ENCODE results near the gene OPA3.

The OPA3 gene

DNA sequence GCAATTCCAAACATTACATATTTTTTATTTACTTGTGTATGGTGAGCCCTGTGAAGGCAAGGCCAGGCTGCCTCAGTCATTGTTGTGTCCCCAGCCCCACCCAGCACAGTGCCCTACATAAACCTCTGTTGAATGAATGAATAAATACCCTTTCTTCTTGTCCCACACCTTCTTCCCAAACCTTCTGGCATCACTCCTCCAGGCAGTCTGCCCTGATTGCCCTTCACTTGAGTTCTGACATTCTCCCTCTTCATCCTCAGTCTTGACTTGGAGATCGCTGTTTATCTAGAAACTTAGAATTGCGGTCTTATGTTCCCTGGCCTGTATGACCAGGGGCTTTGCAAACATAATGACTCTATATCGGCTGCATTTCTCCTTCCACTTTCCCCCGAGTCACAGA, 5.2 kb upstream of the OPA3 start:
- no peaks in the 10 kb centered on the region for H3K27me3 ChIP-seq
- no peak for TF ChIP-seq Cebpa-rat (IDR thresholded peaks at IDR 0.05)
- H3K4me3 ChIP-seq, result no peak overlapping the region
- no peaks in the 10 kb centered on the region for H3K36me3 ChIP-seq
- H3K4me2 ChIP-seq, result no peak overlapping the region
- H3K9ac ChIP-seq, result no peak overlapping the region
- H3K27ac ChIP-seq, result no peak overlapping the region
- H3K9me3 ChIP-seq, result no peaks in the 10 kb centered on the region
- no peaks in the 10 kb centered on the region for H4K20me1 ChIP-seq
- H3K4me1 ChIP-seq, result peaks cover 25% of the 10 kb centered on the region

DNA sequence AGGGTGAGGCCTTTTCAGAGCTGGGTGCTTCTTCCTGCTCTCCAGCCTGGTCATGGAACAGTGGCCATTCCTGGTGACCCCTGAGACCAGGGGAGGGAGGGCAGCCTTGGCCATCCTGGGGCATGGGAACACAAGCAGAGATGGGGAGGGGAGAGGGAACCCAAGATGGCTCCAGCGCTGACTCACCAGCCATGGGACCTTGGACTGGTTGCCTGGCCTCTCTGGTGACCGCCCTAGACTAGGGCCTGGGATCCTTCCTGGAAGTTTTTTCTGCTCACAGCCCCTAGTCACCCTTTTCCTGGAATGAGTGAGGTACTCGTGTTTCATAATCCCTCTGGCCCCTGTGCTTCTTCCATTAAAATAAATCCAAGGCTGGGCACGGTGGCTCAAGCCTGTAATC, 3.3 kb upstream of the OPA3 start:
- Histone ChIP-seq H3K4me3 (no peak overlapping the region), H3K36me3 (no peaks in the 10 kb centered on the region), H4K20me1 (no peaks in the 10 kb centered on the region), H3K27ac (0 out of 2 replicates have a peak overlapping the region, but pooled peaks have one; percentile 22), H3K9me3 (no peaks in the 10 kb centered on the region), H3K27me3 (no peaks in the 10 kb centered on the region), H3K4me1 (peaks cover 33% of the 10 kb centered on the region), H3K4me2 (peak overlapping the region; percentile 51), H3K9ac (no peak overlapping the region)
- no peak for TF ChIP-seq Cebpa-rat (IDR thresholded peaks at IDR 0.05)

DNA sequence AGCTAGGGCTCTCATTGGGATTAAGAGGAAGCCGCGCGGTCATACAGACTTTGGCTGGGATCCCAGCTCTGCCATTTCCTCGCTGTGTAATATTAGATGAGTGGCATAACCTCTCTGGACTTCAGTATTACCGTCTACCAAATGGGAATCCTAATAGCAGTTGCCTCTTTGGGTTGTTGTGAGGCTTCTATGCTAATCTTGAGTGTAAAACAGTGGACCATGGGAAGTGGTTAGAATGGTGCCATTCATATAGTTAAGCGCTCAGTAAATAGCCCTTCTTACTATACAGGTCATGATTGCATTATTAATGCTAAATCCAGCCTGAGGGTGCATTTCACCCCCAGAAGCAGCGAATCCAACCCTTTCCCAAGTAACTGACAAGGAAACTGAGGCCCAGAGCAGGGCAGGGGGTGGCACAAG, 566 bp upstream of the OPA3 start:
- no peaks in the 10 kb centered on the region for H4K20me1 ChIP-seq
- H3K27ac ChIP-seq, result peak overlapping the region; percentile 68
- no peaks in the 10 kb centered on the region for H3K9me3 ChIP-seq
- H3K4me3 ChIP-seq, result peak overlapping the region; percentile 79
- H3K27me3 ChIP-seq, result no peaks in the 10 kb centered on the region
- H3K4me1 ChIP-seq, result peaks cover 33% of the 10 kb centered on the region
- H3K36me3 ChIP-seq, result 0 out of 2 replicates have a peak, but pooled peaks cover 9% of the 10 kb centered on the region
- peak overlapping the region; percentile 90 for H3K9ac ChIP-seq
- peak overlapping the region; percentile 92 for H3K4me2 ChIP-seq
- no peak for TF ChIP-seq Cebpa-rat (IDR thresholded peaks at IDR 0.05)

DNA sequence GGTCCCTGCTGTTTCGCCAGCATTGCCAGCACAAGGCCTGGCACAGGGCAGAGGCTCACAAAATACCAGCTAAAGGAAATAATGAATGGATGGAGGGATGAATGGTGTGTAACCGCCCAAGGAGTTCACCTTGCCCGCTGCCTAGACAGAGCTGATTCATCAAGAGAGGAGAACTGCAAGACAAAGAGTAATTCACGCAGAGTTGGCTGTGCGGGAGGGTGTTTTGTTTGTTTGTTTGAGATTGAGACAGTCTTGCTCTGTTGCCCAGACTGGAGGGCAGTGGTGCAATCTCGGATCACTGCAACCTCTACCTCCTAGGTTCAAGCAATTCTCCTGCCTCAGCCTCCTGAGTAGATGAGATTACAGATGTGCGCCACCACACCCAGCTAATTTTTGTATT, 3.0 kb downstream of the OPA3 start:
- no peak overlapping the region for H3K9ac ChIP-seq
- no peak for TF ChIP-seq Cebpa-rat (IDR thresholded peaks at IDR 0.05)
- H3K4me2 ChIP-seq, result no peak overlapping the region
- 0 out of 2 replicates have a peak, but pooled peaks cover 9% of the 10 kb centered on the region for H3K36me3 ChIP-seq
- no peak overlapping the region for H3K27ac ChIP-seq
- H4K20me1 ChIP-seq, result peaks cover 9% of the 10 kb centered on the region; the same call in 1 of the 2 replicates
- no peak overlapping the region for H3K4me3 ChIP-seq
- peaks cover 16% of the 10 kb centered on the region for H3K4me1 ChIP-seq
- no peaks in the 10 kb centered on the region for H3K27me3 ChIP-seq
- H3K9me3 ChIP-seq, result no peaks in the 10 kb centered on the region

DNA sequence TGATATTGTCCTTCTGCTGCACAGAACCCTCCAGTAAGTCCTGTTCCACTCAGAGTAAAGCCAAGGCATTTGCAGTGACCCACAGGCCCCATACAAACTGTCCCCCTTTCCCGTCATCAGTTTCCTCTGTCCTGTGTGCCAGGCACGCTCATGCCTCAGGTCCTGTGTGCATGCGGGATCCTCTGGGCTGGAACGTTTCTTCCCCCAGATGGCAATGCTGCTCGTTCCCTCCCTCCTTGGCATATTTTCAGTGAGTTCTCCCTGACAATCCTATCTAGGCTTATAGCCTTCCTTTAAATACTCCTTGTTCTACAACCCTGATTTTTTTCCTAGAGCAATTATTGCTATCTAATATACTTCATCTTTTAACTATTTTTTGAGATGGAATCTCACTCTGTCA, 5.7 kb downstream of the OPA3 start:
- H3K9ac ChIP-seq, result no peak overlapping the region
- H3K4me3 ChIP-seq, result no peak overlapping the region
- no peak for TF ChIP-seq Cebpa-rat (IDR thresholded peaks at IDR 0.05)
- no peaks in the 10 kb centered on the region for H3K27me3 ChIP-seq
- no peak overlapping the region for H3K27ac ChIP-seq
- H3K9me3 ChIP-seq, result no peaks in the 10 kb centered on the region
- peaks cover 20% of the 10 kb centered on the region; the same call in 1 of the 2 replicates for H4K20me1 ChIP-seq
- peaks cover 14% of the 10 kb centered on the region for H3K4me1 ChIP-seq
- H3K4me2 ChIP-seq, result no peak overlapping the region
- H3K36me3 ChIP-seq, result 0 out of 2 replicates have a peak, but pooled peaks cover 9% of the 10 kb centered on the region

DNA sequence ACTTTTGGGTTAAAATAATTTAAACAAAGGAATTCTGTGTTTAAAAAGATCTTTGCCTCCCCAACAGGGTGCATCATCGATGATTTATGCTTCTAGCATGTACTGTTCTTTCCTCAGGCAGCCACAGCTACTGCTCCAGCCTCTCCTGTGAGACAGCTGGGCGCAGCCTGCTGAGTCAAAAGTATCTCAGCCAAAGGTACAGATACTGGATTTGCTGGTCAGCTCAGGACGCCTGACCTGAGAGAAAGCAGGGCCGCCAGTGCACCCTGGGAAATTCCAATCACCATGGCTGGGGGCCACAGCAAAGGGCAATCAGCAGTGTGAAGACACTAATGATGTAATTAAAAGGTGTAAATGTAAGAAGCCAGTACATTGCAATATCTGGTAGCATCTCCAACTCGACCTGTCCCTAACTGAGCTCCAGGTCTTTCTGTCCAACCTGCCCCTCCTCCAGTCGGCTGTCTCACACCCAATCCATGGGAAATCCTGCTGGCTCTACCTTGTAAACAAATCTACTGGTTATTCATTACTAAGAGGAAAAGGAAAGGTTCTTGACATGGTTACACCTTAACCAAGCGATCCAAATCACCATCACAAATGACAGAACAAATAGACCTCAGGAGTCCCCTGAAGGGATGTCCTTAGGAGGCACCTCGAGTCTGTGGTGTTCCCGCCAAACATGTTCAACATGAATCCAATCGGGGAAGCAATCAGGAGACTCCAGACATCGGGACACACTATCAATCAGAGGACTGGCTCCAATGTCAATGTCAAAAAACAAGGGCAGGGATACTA, 7.3 kb downstream of the OPA3 start:
- Histone ChIP-seq H3K9ac (no peak overlapping the region), H3K4me3 (no peak overlapping the region), H3K4me2 (no peak overlapping the region)

DNA sequence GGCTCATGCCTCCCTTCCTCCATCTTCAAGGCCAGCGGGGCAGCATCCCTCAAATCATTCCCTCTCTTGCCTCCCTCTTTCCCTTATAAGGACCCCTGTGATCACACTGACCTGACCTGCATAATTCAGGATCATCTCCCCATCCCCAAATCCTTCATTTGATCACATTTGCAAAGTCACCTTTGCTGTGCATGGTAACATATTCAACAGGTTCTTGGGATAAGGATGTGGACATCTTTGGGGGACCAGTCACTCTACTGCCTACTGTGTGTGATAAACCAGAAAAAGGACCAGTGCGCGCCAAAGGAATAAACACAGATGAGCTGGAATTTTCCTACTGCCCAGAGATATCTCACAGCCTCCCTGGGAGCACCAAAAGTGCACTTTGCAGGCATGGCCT, 7.9 kb downstream of the OPA3 start:
- Histone ChIP-seq H4K20me1 (peaks cover 20% of the 10 kb centered on the region; the same call in 1 of the 2 replicates), H3K9me3 (no peaks in the 10 kb centered on the region), H3K36me3 (0 out of 2 replicates have a peak, but pooled peaks cover 6% of the 10 kb centered on the region), H3K27ac (no peak overlapping the region), H3K4me3 (no peak overlapping the region), H3K4me1 (peaks cover 7% of the 10 kb centered on the region; the same call in 1 of the 2 replicates), H3K27me3 (no peaks in the 10 kb centered on the region), H3K4me2 (no peak overlapping the region), H3K9ac (no peak overlapping the region)
- no peak for TF ChIP-seq Cebpa-rat (IDR thresholded peaks at IDR 0.05)

More for the DNA sequence above, 7.3 kb downstream of the OPA3 start:
- Histone ChIP-seq H3K27ac (no peak overlapping the region), H4K20me1 (peaks cover 20% of the 10 kb centered on the region; the same call in 1 of the 2 replicates), H3K36me3 (0 out of 2 replicates have a peak, but pooled peaks cover 9% of the 10 kb centered on the region), H3K27me3 (no peaks in the 10 kb centered on the region), H3K9me3 (no peaks in the 10 kb centered on the region), H3K4me1 (peaks cover 7% of the 10 kb centered on the region; the same call in 1 of the 2 replicates)
- no peak for TF ChIP-seq Cebpa-rat (IDR thresholded peaks at IDR 0.05)

DNA sequence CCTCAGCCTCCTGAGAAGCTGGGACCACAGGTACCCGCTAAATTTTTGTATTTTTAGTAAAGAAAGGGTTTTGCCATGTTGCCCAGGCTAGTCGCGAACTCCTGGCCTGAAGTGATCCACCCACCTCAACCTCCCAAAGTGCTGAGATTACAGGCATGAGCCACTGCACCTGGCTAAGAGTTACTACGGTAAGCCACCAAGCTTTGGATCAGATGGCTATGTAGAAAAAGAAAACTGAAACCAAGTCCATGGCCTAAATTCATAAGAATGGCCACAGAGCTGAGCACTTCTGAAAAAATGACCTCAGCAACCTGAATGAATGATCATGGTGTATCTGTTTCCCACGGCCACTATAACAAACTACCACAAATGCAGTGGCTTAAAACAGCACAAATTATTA, 9.4 kb downstream of the OPA3 start:
- no peak overlapping the region for H3K4me2 ChIP-seq
- H3K27ac ChIP-seq, result no peak overlapping the region
- TF ChIP-seq Cebpa-rat (IDR thresholded peaks at IDR 0.05), result no peak
- 0 out of 2 replicates have a peak, but pooled peaks cover 3% of the 10 kb centered on the region for H3K36me3 ChIP-seq
- H3K4me3 ChIP-seq, result no peak overlapping the region
- H3K9me3 ChIP-seq, result no peaks in the 10 kb centered on the region
- H3K4me1 ChIP-seq, result peaks cover 7% of the 10 kb centered on the region; the same call in 1 of the 2 replicates
- no peak overlapping the region for H3K9ac ChIP-seq
- peaks cover 20% of the 10 kb centered on the region; the same call in 1 of the 2 replicates for H4K20me1 ChIP-seq
- H3K27me3 ChIP-seq, result no peaks in the 10 kb centered on the region

DNA sequence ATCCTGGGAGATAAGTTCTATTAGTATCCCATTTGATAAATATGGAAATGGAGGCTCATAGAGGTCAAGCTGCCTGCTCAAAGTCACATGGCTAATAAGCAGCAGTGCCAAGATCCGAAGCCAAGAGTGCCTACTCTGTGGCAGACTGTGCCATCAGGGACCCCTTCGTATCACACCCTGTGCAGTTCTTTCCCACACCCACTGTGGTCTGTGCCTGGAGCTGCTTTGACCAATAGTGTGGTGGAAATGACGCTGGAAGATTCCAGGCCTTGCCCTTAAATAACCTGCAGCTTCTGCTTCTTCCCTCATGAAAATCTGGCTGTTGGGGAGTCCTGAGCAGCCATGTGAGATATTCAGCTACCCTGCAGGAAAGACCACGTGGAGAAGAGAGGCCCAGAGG, 10.1 kb downstream of the OPA3 start:
- no peaks in the 10 kb centered on the region for H3K9me3 ChIP-seq
- no peaks in the 10 kb centered on the region for H3K27me3 ChIP-seq
- no peak overlapping the region for H3K4me3 ChIP-seq
- no peak overlapping the region for H3K9ac ChIP-seq
- H3K4me1 ChIP-seq, result peaks cover 7% of the 10 kb centered on the region; the same call in 1 of the 2 replicates
- H4K20me1 ChIP-seq, result peaks cover 20% of the 10 kb centered on the region; the same call in 1 of the 2 replicates
- no peak for TF ChIP-seq Cebpa-rat (IDR thresholded peaks at IDR 0.05)
- H3K4me2 ChIP-seq, result no peak overlapping the region
- H3K36me3 ChIP-seq, result peaks cover 8% of the 10 kb centered on the region; the same call in 1 of the 2 replicates
- H3K27ac ChIP-seq, result no peak overlapping the region
